Measurements from ENCODE around the gene HIP1. TPM values are rescaled to one million over a fixed set of nuclear protein-coding genes. Genes with fewer than 3 reads are reported as not detected.

HIP1 gene
- total and polyA plus RNA-seq, 2 of the 13 experiments (the other 11 are each of a cell fraction or from before 2014, with no cell fraction given) = 4.5 to 6.2 TPM

GRCh38 chr7:75688200-75689136 lies 50.3 kb downstream of the HIP1 start (continued):
- TF ChIP-seq POLR2A (IDR thresholded peaks at IDR 0.05; ENCODE audit: insufficient read depth in 1 of 2, low read depth in 2 of 2, low read length in 2 of 2) (peak in 1 of 2 experiments; percentile 57; a peak in 2 of 4 replicates), KLF6 (CRISPR knock-in tag; IDR thresholded peaks at IDR 0.05) (peak; percentile 71), ZNF773 (CRISPR knock-in tag; IDR thresholded peaks at IDR 0.05; ENCODE audit: borderline replicate concordance) (no peak), ZKSCAN5 (CRISPR knock-in tag; IDR thresholded peaks at IDR 0.05) (0 out of 2 replicates have a peak, but pooled peaks have one; percentile 13), ZNF121 (CRISPR knock-in tag; IDR thresholded peaks at IDR 0.05) (peak; percentile 90), POGZ (CRISPR knock-in tag; IDR thresholded peaks at IDR 0.05) (peak; percentile 86), ZBTB33 (CRISPR knock-in tag; IDR thresholded peaks at IDR 0.05) (no peak), NR2F2 (IDR thresholded peaks at IDR 0.05; ENCODE audit: borderline replicate concordance, low read depth) (peak; percentile 17; the same call in 1 of the 2 replicates), TCF7 (IDR thresholded peaks at IDR 0.05; ENCODE audit: low read depth) (peak; percentile 12; the same call in 1 of the 2 replicates), ATF7-NPFF (CRISPR knock-in tag; IDR thresholded peaks at IDR 0.05; ENCODE audit: low read depth) (peak; percentile 90), ZNF607 (CRISPR knock-in tag; IDR thresholded peaks at IDR 0.05; ENCODE audit: borderline replicate concordance) (peak; percentile 69; the same call in 1 of the 2 replicates), HMG20A (CRISPR knock-in tag; IDR thresholded peaks at IDR 0.05; ENCODE audit: borderline replicate concordance) (peak; percentile 81), KMT2A (CRISPR knock-in tag; IDR thresholded peaks at IDR 0.05) (0 out of 2 replicates have a peak, but pooled peaks have one; percentile 28), ZC3H13 (CRISPR knock-in tag; IDR thresholded peaks at IDR 0.05) (peak; percentile 72), SRSF1 (optimal IDR thresholded peaks at IDR 0.05; ENCODE audit: low read depth, low read length) (peak; percentile 98), NR2C2 (CRISPR knock-in tag; IDR thresholded peaks at IDR 0.05; ENCODE audit: borderline replicate concordance) (no peak; the same call in 1 of the 2 replicates), NR0B2 (CRISPR knock-in tag; IDR thresholded peaks at IDR 0.05) (0 out of 2 replicates have a peak, but pooled peaks have one; percentile 38), TOE1 (CRISPR knock-in tag; IDR thresholded peaks at IDR 0.05) (0 out of 2 replicates have a peak, but pooled peaks have one; percentile 24)
- TF ChIP-seq, protein P1, sequence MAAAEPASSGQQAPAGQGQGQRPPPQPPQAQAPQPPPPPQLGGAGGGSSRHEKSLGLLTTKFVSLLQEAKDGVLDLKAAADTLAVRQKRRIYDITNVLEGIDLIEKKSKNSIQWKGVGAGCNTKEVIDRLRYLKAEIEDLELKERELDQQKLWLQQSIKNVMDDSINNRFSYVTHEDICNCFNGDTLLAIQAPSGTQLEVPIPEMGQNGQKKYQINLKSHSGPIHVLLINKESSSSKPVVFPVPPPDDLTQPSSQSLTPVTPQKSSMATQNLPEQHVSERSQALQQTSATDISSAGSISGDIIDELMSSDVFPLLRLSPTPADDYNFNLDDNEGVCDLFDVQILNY (CRISPR knock-in tag; conservative IDR thresholded peaks at IDR 0.05) = no peak
- TF ChIP-seq, protein P2, sequence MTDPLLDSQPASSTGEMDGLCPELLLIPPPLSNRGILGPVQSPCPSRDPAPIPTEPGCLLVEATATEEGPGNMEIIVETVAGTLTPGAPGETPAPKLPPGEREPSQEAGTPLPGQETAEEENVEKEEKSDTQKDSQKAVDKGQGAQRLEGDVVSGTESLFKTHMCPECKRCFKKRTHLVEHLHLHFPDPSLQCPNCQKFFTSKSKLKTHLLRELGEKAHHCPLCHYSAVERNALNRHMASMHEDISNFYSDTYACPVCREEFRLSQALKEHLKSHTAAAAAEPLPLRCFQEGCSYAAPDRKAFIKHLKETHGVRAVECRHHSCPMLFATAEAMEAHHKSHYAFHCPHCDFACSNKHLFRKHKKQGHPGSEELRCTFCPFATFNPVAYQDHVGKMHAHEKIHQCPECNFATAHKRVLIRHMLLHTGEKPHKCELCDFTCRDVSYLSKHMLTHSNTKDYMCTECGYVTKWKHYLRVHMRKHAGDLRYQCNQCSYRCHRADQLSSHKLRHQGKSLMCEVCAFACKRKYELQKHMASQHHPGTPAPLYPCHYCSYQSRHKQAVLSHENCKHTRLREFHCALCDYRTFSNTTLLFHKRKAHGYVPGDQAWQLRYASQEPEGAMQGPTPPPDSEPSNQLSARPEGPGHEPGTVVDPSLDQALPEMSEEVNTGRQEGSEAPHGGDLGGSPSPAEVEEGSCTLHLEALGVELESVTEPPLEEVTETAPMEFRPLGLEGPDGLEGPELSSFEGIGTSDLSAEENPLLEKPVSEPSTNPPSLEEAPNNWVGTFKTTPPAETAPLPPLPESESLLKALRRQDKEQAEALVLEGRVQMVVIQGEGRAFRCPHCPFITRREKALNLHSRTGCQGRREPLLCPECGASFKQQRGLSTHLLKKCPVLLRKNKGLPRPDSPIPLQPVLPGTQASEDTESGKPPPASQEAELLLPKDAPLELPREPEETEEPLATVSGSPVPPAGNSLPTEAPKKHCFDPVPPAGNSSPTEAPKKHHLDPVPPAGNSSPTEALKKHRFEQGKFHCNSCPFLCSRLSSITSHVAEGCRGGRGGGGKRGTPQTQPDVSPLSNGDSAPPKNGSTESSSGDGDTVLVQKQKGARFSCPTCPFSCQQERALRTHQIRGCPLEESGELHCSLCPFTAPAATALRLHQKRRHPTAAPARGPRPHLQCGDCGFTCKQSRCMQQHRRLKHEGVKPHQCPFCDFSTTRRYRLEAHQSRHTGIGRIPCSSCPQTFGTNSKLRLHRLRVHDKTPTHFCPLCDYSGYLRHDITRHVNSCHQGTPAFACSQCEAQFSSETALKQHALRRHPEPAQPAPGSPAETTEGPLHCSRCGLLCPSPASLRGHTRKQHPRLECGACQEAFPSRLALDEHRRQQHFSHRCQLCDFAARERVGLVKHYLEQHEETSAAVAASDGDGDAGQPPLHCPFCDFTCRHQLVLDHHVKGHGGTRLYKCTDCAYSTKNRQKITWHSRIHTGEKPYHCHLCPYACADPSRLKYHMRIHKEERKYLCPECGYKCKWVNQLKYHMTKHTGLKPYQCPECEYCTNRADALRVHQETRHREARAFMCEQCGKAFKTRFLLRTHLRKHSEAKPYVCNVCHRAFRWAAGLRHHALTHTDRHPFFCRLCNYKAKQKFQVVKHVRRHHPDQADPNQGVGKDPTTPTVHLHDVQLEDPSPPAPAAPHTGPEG (CRISPR knock-in tag; IDR thresholded peaks at IDR 0.05) = peak; percentile 51; the same call in 1 of the 2 replicates

All from HepG2 (cell line).